IMR-90 (cell line): ENCODE data around the gene MRPL28. TPM values are rescaled to one million over a fixed set of nuclear protein-coding genes. Genes with fewer than 3 reads are reported as not detected.
"Not testable (repeated sequence)": the region's sequence is repeated elsewhere in the genome, so short reads cannot be mapped to it uniquely, and the experiment has no call there.

Source experiments
- ATAC-seq: fragments of 200-7000 bp; cut with Tn5 transposase; 2 replicates; pipeline ENCODE4 v1.9.1; 2020; ENCODE audit warnings: low read depth, mild to moderate bottlenecking, moderate library complexity
- BruUV-seq: library from RNA; stranded (reverse); fragments of 400-500 nt; replicated peaks from 2 replicates; lab custom pipeline; 2021; lab: Mats Ljungman, UMichigan
- CTCF ChIA-PET: fragments of 300-600 bp; formaldehyde crosslinking; extraction: SDS; loops from one replicate; lab custom pipeline; 2021; ENCODE audit warnings: antibody characterized with exemption; lab: Yijun Ruan, JAX
- POLR2A ChIA-PET: fragments of 300-600 bp; sonication (Branson Sonifier 250); formaldehyde crosslinking; loops from one replicate; lab custom pipeline; 2022; ENCODE audit warnings: antibody characterized with exemption; ENCODE audit not compliant: unreplicated experiment; lab: Charles Lee
- DNase-seq: peaks from one replicate; pipeline ENCODE4 v3.0.0; 2013
- H2AFZ ChIP-seq: replicated peaks from 2 replicates; pipeline ENCODE3; 2013; ENCODE audit warnings: low read length, mild to moderate bottlenecking; ENCODE audit not compliant: poor library complexity
- H2AK5ac ChIP-seq: 2 replicates; pipeline ENCODE4 v1.6.1; 2013; ENCODE audit warnings: low read depth, low read length, inconsistent platforms
- H2AK9ac ChIP-seq: replicated peaks from 2 replicates; pipeline ENCODE3; 2013; ENCODE audit warnings: mild to moderate bottlenecking, low read depth, low read length, moderate library complexity; ENCODE audit not compliant: poor library complexity
- H2BK120ac ChIP-seq: 2 replicates; pipeline ENCODE4 v1.6.1; 2013; ENCODE audit warnings: low read depth, low read length, inconsistent platforms
- H2BK15ac ChIP-seq: 3 replicates; pipeline ENCODE4 v1.6.1; 2013; ENCODE audit warnings: low read depth, low read length, inconsistent platforms
- H2BK20ac ChIP-seq: 2 replicates; pipeline ENCODE4 v1.6.1; 2013; ENCODE audit warnings: low read depth, mild to moderate bottlenecking, inconsistent platforms, low read length, moderate library complexity
- H2BK5ac ChIP-seq: 2 replicates; pipeline ENCODE4 v1.6.1; 2013; ENCODE audit warnings: mild to moderate bottlenecking, low read depth, low read length, inconsistent platforms; ENCODE audit not compliant: poor library complexity, severe bottlenecking
- H3K14ac ChIP-seq: replicated peaks from 2 replicates; pipeline ENCODE4 v1.6.1; 2013; ENCODE audit warnings: low read depth, low read length, inconsistent platforms
- H3K18ac ChIP-seq: 2 replicates; pipeline ENCODE4 v1.6.1; 2013; ENCODE audit warnings: low read depth, low read length, control low read depth
- H3K23ac ChIP-seq: 2 replicates; pipeline ENCODE4 v1.6.1; 2013; ENCODE audit warnings: low read depth, low read length, inconsistent platforms
- H3K27ac ChIP-seq: 2 replicates; pipeline ENCODE4 v1.5.1; 2013; ENCODE audit warnings: mild to moderate bottlenecking, control low read depth, low read length; ENCODE audit not compliant: insufficient read depth
- H3K27me3 ChIP-seq: 2 replicates; pipeline ENCODE4 v1.6.1; 2013; ENCODE audit warnings: low read length; ENCODE audit not compliant: control insufficient read depth, insufficient read depth
- H3K36me3 ChIP-seq: 2 replicates; pipeline ENCODE4 v1.6.1; 2013; ENCODE audit warnings: low read length, mixed read lengths; ENCODE audit not compliant: control insufficient read depth, insufficient read depth
- H3K4ac ChIP-seq: 2 replicates; pipeline ENCODE4 v1.6.1; 2013; ENCODE audit warnings: low read depth, low read length, inconsistent platforms
- H3K4me1 ChIP-seq: 2 replicates; pipeline ENCODE4 v1.6.1; 2013; ENCODE audit warnings: low read length, mixed read lengths; ENCODE audit not compliant: control insufficient read depth, insufficient read depth
- H3K4me2 ChIP-seq: 2 replicates; pipeline ENCODE4 v1.6.1; 2013; ENCODE audit warnings: low read depth, mild to moderate bottlenecking, control low read depth, low read length, moderate library complexity
- H3K4me3 ChIP-seq: 2 replicates; pipeline ENCODE4 v1.5.1; 2013; ENCODE audit warnings: low read depth, mild to moderate bottlenecking, control low read depth, low read length, moderate library complexity; ENCODE audit not compliant: insufficient read depth
- H3K56ac ChIP-seq: 2 replicates; pipeline ENCODE4 v1.6.1; 2013; ENCODE audit warnings: low read length, inconsistent platforms; ENCODE audit not compliant: insufficient read depth; ENCODE audit errors: extremely low read depth
- H3K79me1 ChIP-seq, 2 experiments: 2 replicates each; pipeline ENCODE4 v1.6.1; 2013; ENCODE audit warnings: low read length in 2 of 2, inconsistent platforms in 1 of 2, low read depth in 1 of 2
- H3K9ac ChIP-seq: 2 replicates; pipeline ENCODE4 v1.6.1; 2013; ENCODE audit warnings: low read depth, low read length, control low read depth
- H3K9me1 ChIP-seq: 2 replicates; pipeline ENCODE4 v1.6.1; 2013; ENCODE audit warnings: low read length, inconsistent platforms; ENCODE audit not compliant: insufficient read depth
- H3K9me3 ChIP-seq: 2 replicates; pipeline ENCODE4 v1.6.1; 2013; ENCODE audit warnings: low read length; ENCODE audit not compliant: control insufficient read depth, insufficient read depth
- H4K20me1 ChIP-seq: 2 replicates; pipeline ENCODE4 v1.6.1; 2013; ENCODE audit warnings: low read length, inconsistent platforms; ENCODE audit not compliant: insufficient read depth
- H4K5ac ChIP-seq: 2 replicates; pipeline ENCODE4 v1.6.1; 2013; ENCODE audit warnings: mild to moderate bottlenecking, low read depth, low read length, control low read depth
- H4K8ac ChIP-seq, 2 experiments: 2 replicates each; pipeline ENCODE4 v1.6.1; 2013; ENCODE audit warnings: low read depth in 2 of 2, low read length in 2 of 2, control low read depth in 1 of 2, inconsistent platforms in 1 of 2
- H4K91ac ChIP-seq: 2 replicates; pipeline ENCODE4 v1.6.1; 2013; ENCODE audit warnings: low read depth, low read length, inconsistent platforms; ENCODE audit not compliant: insufficient read depth
- WGBS, 2 experiments: methylation state at CpG; one replicate each; pipeline versions ENCODE4 v1.1.5 to v1.1.7; 2013; ENCODE audit warnings: missing lambda C conversion rate in 2 of 2; ENCODE audit not compliant: insufficient read length in 1 of 2; ENCODE audit errors: extremely low coverage in 2 of 2; 5-methylcytosine and 5-hydroxymethylcytosine counted together
- dilution Hi-C: fragments of 300-500 bp; cut with HindIII; formaldehyde crosslinking; loops from one replicate; pipeline ENCODE4 v1.14.3; 2018; ENCODE audit warnings: low sequenced_read_pairs; ENCODE audit not compliant: unreplicated experiment
- in situ Hi-C: fragments of 300-500 bp; cut with MboI; formaldehyde crosslinking; loops from 3 replicates; pipeline ENCODE4 v1.14.3; 2019; ENCODE audit warnings: low sequenced_read_pairs, inconsistent platforms, mixed read lengths
- intact Hi-C: fragments of 100-400 bp; cut with micrococcal nuclease; formaldehyde crosslinking; loops from 2 replicates; pipeline ENCODE4 v1.10.0; 2022
- polyA plus RNA-seq, 3 experiments: library from polyadenylated mRNA; depleted of rRNA; stranded (reverse); fragments of >200 nt; gene quantifications; 2 replicates each; pipeline ENCODE4 v1.2.3, GENCODE V29; 2012; ENCODE audit warnings: low replicate concordance in 1 of 3
- total RNA-seq: library from RNA; depleted of rRNA; stranded (reverse); fragments of >200 nt; gene quantifications from 2 replicates; pipeline ENCODE4 v1.2.3, GENCODE V29; 2012

MRPL28 gene
- total and polyA plus RNA-seq, 2 of the 4 experiments (the other 2 are of a cell fraction): 104 to 181 TPM

DNA sequence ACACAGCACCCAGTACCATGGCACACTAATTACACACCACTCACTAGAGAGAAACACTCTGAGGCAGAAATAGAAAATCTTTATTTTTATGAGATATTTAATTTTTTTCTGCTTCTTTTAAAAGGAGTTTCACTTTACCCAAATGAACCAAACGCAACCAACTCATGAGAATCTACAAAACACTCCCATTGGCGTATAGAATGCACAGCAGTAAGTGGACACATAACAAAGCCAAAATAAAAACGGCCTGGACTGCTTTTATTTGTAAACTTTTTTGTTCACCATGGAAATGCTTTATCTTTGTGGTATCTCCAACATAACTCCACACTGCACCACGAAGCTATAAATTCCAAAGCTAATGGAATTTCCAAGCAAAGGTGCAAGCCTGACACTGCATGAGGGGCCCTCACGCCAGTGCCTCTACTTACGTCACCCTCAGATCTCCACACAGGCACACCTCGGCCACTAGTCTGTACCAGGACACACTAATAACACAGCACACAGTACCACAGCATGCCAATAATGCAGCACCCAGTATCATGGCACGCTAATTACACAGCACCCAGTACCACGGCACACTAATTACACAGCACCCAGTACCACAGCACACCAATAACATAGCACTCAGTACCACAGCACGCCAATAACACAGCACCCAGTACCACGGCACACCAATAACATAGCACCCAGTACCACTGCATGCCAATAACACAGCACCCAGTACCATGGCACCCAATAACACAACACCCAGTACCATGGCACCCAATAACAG is 35.3 kb downstream of the MRPL28 start:
- H2BK15ac ChIP-seq, POLR2A ChIA-PET: not testable (repeated sequence)

DNA sequence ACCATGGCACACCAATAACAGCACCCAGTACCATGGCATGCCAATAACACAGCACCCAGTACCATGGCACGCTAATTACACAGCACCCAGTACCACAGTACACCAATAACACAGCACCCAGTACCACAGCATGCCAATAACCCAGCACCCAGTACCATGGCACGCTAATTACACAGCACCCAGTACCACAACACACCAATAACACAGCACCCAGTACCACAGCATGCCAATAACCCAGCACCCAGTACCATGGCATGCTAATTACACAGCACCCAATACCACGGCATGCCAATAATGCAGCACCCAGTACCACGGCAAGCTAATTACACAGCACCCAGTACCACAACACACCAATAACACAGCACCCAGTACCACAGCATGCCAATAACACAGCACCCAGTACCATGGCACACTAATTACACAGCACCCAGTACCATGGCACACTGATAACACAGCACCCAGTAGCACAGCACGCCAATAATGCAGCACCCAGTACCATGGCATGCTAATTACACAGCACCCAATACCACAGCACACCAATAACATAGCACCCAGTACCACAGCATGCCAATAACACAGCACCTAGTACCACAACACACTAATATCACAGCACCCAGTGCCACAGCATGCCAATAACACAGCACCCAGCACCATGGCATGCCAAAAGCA is 36.0 kb downstream of the MRPL28 start:
- H3K9me3 ChIP-seq, POLR2A ChIA-PET, H2BK5ac ChIP-seq, H4K5ac ChIP-seq, H4K8ac ChIP-seq, H3K4ac ChIP-seq, H3K56ac ChIP-seq, BruUV-seq, CTCF ChIA-PET, H3K36me3 ChIP-seq, H3K9ac ChIP-seq, H3K4me3 ChIP-seq, DNase-seq, H3K14ac ChIP-seq, H3K27me3 ChIP-seq, H2BK120ac ChIP-seq, H4K91ac ChIP-seq, dilution Hi-C loops, H2BK20ac ChIP-seq, ATAC-seq, H3K27ac ChIP-seq, in situ Hi-C loops, H2AFZ ChIP-seq, H2AK9ac ChIP-seq, H2BK15ac ChIP-seq, H3K4me2 ChIP-seq, H3K18ac ChIP-seq: not testable (repeated sequence)
- peaks cover 32 to 75% of the 10 kb centered on the region in 2 experiments for H3K79me1 ChIP-seq
- H3K4me1 ChIP-seq: peaks cover 13% of the 10 kb centered on the region
- intact Hi-C loops: loop anchor here (5.0 kb wide), 1 partner anchor 92 kb away; no protein-coding TSS in a partner anchor
- H3K9me1 ChIP-seq: peaks cover 24% of the 10 kb centered on the region
- 0 out of 2 replicates have a peak overlapping the region, but pooled peaks have one; percentile 16 for H3K23ac ChIP-seq
- H4K20me1 ChIP-seq: peaks cover 69% of the 10 kb centered on the region
- WGBS, 2 experiments: 94% methylated on average over 2 of the region's 5 CpGs; no CpG with 5 or more reads in 1 of the 2 experiments
- H2AK5ac ChIP-seq: peak overlapping the region; percentile 81; the same call in 1 of the 2 replicates

More for the DNA sequence above, 35.3 kb downstream of the MRPL28 start:
- Histone ChIP-seq H3K23ac (0 out of 2 replicates have a peak overlapping the region, but pooled peaks have one; percentile 16), H3K79me1 (peaks cover 31 to 80% of the 10 kb centered on the region in 2 experiments), H3K9me1 (peaks cover 24% of the 10 kb centered on the region), H2AK9ac (peak overlapping the region; percentile 50), H2AK5ac (peak overlapping the region; percentile 72; the same call in 1 of the 2 replicates), H4K20me1 (peaks cover 76% of the 10 kb centered on the region), H3K4me1 (peaks cover 13% of the 10 kb centered on the region), H4K8ac (peak overlapping the region in 1 of 2 experiments; percentile 28; a peak in 1 of 4 replicates)
- H3K9me3 ChIP-seq, H2BK20ac ChIP-seq, in situ Hi-C loops, ATAC-seq, H2AFZ ChIP-seq, H4K91ac ChIP-seq, DNase-seq, H2BK120ac ChIP-seq, H2BK5ac ChIP-seq, H3K4ac ChIP-seq, H3K4me2 ChIP-seq, CTCF ChIA-PET, H3K36me3 ChIP-seq, H3K18ac ChIP-seq, H4K5ac ChIP-seq, H3K4me3 ChIP-seq, dilution Hi-C loops, BruUV-seq, H3K27me3 ChIP-seq, H3K27ac ChIP-seq, H3K14ac ChIP-seq, H3K56ac ChIP-seq, H3K9ac ChIP-seq: not testable (repeated sequence)
- intact Hi-C loops: loop anchor here (5.0 kb wide), 1 partner anchor 93 kb away; no protein-coding TSS in a partner anchor
- 93% methylated on average over 7 of the region's 11 CpGs; no CpG with 5 or more reads in 1 of the 2 experiments for WGBS, 2 experiments
